Prostate gland (tissue), 2 donors: ENCODE data around the gene LHX6.

Experiments used
- POLR2A ChIP-seq: fragments of 450-650 bp; IDR thresholded peaks from one replicate; pipeline ENCODE4 v1.6.1; 2016; ENCODE audit warnings: antibody characterized with exemption, mild to moderate bottlenecking
- POLR2AphosphoS5 ChIP-seq: sonication (generic); formaldehyde crosslinking; IDR thresholded peaks from one replicate; pipeline ENCODE4 v1.6.1; 2017; ENCODE audit warnings: antibody characterized with exemption
- TF ChIP-seq, protein P1 (sequence below), 4 experiments: fragments of 200-600 bp in 2 of 4; fragments of 450-650 bp in 2 of 4; sonication (generic) in 2 of 4; IDR thresholded peaks; 1 replicate in 3 of 4; 2 replicates in 1 of 4; pipeline ENCODE4 v1.5.1; 2016 to 2019; ENCODE audit warnings: antibody characterized with exemption in 4 of 4, mild to moderate bottlenecking in 2 of 4, moderate library complexity in 2 of 4

DNA sequence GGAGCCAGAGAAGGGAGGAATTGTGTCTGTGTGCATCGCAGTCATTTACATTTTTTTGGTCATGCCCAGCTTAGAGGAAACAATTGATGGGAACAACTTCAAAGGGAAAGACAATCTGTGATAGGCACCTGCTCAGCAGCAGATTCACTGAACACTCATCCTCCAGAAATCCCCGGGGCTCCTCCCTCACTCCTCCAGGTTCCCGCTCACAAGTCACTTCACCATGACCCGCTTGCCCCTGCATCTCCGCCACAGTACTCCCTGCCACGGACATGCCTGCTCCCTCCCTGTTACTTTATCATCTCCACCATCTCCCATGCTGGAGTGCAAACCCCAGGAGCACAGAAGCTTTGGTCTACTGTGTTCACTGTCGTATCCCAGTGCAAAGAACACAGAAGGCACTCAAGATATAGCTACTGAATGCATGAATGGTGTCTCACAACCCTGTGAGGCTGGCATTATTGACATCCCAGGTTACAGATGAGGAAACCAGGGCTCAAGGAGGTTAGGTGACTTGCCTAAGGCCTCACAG is 16.2 kb downstream of the LHX6 start:
- TF ChIP-seq, protein P1, sequence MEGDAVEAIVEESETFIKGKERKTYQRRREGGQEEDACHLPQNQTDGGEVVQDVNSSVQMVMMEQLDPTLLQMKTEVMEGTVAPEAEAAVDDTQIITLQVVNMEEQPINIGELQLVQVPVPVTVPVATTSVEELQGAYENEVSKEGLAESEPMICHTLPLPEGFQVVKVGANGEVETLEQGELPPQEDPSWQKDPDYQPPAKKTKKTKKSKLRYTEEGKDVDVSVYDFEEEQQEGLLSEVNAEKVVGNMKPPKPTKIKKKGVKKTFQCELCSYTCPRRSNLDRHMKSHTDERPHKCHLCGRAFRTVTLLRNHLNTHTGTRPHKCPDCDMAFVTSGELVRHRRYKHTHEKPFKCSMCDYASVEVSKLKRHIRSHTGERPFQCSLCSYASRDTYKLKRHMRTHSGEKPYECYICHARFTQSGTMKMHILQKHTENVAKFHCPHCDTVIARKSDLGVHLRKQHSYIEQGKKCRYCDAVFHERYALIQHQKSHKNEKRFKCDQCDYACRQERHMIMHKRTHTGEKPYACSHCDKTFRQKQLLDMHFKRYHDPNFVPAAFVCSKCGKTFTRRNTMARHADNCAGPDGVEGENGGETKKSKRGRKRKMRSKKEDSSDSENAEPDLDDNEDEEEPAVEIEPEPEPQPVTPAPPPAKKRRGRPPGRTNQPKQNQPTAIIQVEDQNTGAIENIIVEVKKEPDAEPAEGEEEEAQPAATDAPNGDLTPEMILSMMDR (IDR thresholded peaks at IDR 0.05), result no peak
- TF ChIP-seq POLR2A, result no peak
- TF ChIP-seq POLR2AphosphoS5, result no peak
